Thyroid gland (tissue), 4 donors: ENCODE results near the gene ADAMTS17.

Source experiments
- POLR2A ChIP-seq, 2 donors: fragments of 450-650 bp; IDR thresholded peaks; one replicate each; pipeline ENCODE4 v1.6.1; 2017; ENCODE audit warnings: antibody characterized with exemption in 2 of 2, mild to moderate bottlenecking in 2 of 2, moderate library complexity in 1 of 2
- TF ChIP-seq, protein P1 (sequence below), 6 experiments: fragments of 200-600 bp in 3 of 6; fragments of 450-650 bp in 3 of 6; sonication (generic) in 3 of 6; IDR thresholded peaks; one replicate each; pipeline ENCODE4 v1.5.1; 2016 to 2019; ENCODE audit warnings: antibody characterized with exemption in 6 of 6, mild to moderate bottlenecking in 2 of 6, inconsistent platforms in 1 of 6, moderate library complexity in 1 of 6

DNA sequence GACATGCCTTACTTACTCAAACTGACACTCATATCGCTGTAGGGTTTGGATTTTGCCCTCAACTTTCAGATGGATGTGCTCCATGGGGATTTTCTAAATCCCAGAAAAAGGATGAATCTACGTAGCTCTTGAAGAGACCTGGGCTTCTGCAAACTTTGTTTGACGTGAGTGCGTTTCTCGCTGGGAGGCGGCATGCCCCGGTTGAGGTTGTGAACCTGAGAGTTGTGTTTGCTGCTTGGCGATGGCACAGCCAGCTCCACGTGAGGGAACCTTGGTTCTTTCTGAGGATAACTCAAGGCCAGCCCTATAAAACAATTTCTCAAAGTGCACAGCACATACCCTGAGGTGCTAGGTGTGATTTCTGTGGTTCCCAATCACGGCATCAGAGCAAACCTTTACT lies 209.5 kb downstream of the ADAMTS17 start:
- TF ChIP-seq, protein P1, sequence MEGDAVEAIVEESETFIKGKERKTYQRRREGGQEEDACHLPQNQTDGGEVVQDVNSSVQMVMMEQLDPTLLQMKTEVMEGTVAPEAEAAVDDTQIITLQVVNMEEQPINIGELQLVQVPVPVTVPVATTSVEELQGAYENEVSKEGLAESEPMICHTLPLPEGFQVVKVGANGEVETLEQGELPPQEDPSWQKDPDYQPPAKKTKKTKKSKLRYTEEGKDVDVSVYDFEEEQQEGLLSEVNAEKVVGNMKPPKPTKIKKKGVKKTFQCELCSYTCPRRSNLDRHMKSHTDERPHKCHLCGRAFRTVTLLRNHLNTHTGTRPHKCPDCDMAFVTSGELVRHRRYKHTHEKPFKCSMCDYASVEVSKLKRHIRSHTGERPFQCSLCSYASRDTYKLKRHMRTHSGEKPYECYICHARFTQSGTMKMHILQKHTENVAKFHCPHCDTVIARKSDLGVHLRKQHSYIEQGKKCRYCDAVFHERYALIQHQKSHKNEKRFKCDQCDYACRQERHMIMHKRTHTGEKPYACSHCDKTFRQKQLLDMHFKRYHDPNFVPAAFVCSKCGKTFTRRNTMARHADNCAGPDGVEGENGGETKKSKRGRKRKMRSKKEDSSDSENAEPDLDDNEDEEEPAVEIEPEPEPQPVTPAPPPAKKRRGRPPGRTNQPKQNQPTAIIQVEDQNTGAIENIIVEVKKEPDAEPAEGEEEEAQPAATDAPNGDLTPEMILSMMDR (IDR thresholded peaks at IDR 0.05): no peak
- no peak for TF ChIP-seq POLR2A (IDR thresholded peaks at IDR 0.05)
